HCT116 (cell line): ENCODE results near the gene BRSK2. TPM values are rescaled to one million over a fixed set of nuclear protein-coding genes. Genes with fewer than 3 reads are reported as not detected.

Experiments used
- ATAC-seq: fragments of 200-7000 bp; cut with Tn5 transposase; 2 replicates; pipeline ENCODE4 v1.9.1; 2020; ENCODE audit warnings: mild to moderate bottlenecking, moderate library complexity
- BruUV-seq: library from RNA; stranded (reverse); fragments of 400-500 nt; replicated peaks from 2 replicates; lab custom pipeline; 2021; lab: Mats Ljungman, UMichigan
- CTCF ChIA-PET: fragments of 300-600 bp; sonication (Branson Sonifier 250); formaldehyde crosslinking; loops from one replicate; lab custom pipeline; 2021; ENCODE audit warnings: antibody characterized with exemption; lab: Charles Lee
- POLR2A ChIA-PET: fragments of 300-600, 350-600 bp; sonication (Branson Sonifier 250); formaldehyde crosslinking; loops from one replicate; lab custom pipeline; 2021; ENCODE audit warnings: antibody characterized with exemption; lab: Charles Lee
- RAD21 ChIA-PET, 2 experiments: fragments of 300-600 bp; sonication (Branson Sonifier 250); formaldehyde crosslinking; loops; one replicate each; lab custom pipeline; 2023; ENCODE audit warnings: low total read pairs in 2 of 2; ENCODE audit not compliant: uncharacterized antibody in 2 of 2, unreplicated experiment in 2 of 2, low non-redundant PET in 1 of 2; lab: Charles Lee
- DNase-seq: peaks from one replicate; pipeline ENCODE4 v3.0.0-alpha.2; 2010; ENCODE audit warnings: low read depth, low spot score
- H2AFZ ChIP-seq: fragments of 200-600 bp; shearing (Covaris generic), sonication (generic); 2 replicates; pipeline ENCODE4 v1.6.1; 2017; ENCODE audit warnings: low read depth, mixed run types, mixed read lengths, antibody characterized with exemption, low read length; ENCODE audit not compliant: poor library complexity, severe bottlenecking
- H3K27ac ChIP-seq: 2 replicates; pipeline ENCODE4 v1.5.1; 2012; ENCODE audit warnings: low read depth, low read length
- H3K27me3 ChIP-seq: fragments of 200-600 bp; sonication (generic); 2 replicates; pipeline ENCODE4 v1.6.1; 2016; ENCODE audit warnings: mixed run types, low read length, mixed read lengths; ENCODE audit not compliant: insufficient read depth
- H3K36me3 ChIP-seq, 2 experiments: fragments of 200-500 bp in 1 of 2; fragments of 200-600 bp in 1 of 2; sonication (Bioruptor generic) in 1 of 2; sonication (generic) in 1 of 2; 2 replicates each; pipeline versions ENCODE4 v1.5.1 to v1.6.1; 2014 to 2016; ENCODE audit warnings: low read length in 2 of 2, inconsistent platforms in 1 of 2, mixed read lengths in 1 of 2, mixed run types in 1 of 2; ENCODE audit not compliant: insufficient read depth in 2 of 2, control insufficient read depth in 1 of 2
- H3K4me1 ChIP-seq, 2 experiments: fragments of 200-600 bp in 1 of 2; sonication (generic) in 1 of 2; 2 replicates each; pipeline versions ENCODE4 v1.5.1 to v1.6.1; 2012 to 2017; ENCODE audit warnings: low read length in 2 of 2, inconsistent platforms in 1 of 2, mild to moderate bottlenecking in 1 of 2, mixed read lengths in 1 of 2, mixed run types in 1 of 2, moderate library complexity in 1 of 2; ENCODE audit not compliant: insufficient read depth in 2 of 2, control insufficient read depth in 1 of 2
- H3K4me2 ChIP-seq: fragments of 200-600 bp; sonication (generic); 2 replicates; pipeline ENCODE4 v1.6.1; 2017; ENCODE audit warnings: mixed run types, low read length, mixed read lengths
- H3K4me3 ChIP-seq, 2 experiments: fragments of 200-600 bp in 1 of 2; sonication (generic) in 1 of 2; replicated peaks in 1 of 2; 2 replicates each; pipeline ENCODE4 v1.5.1; 2011 to 2016; ENCODE audit warnings: low read length in 2 of 2, control low read depth in 1 of 2, low read depth in 1 of 2, mild to moderate bottlenecking in 1 of 2, mixed read lengths in 1 of 2, mixed run types in 1 of 2
- H3K79me2 ChIP-seq: fragments of 200-600 bp; sonication (generic); 2 replicates; pipeline ENCODE4 v1.6.1; 2017; ENCODE audit warnings: mild to moderate bottlenecking, mixed run types, low read length, moderate library complexity, mixed read lengths; ENCODE audit not compliant: insufficient read depth
- H3K9ac ChIP-seq: fragments of 200-600 bp; sonication (generic); 2 replicates; pipeline ENCODE4 v1.6.1; 2016; ENCODE audit warnings: low read length, mixed read lengths
- H3K9me2 ChIP-seq: fragments of 200-600 bp; sonication (generic), shearing (Covaris generic); 2 replicates; pipeline ENCODE4 v1.6.1; 2017; ENCODE audit warnings: mixed run types, mild to moderate bottlenecking, moderate library complexity; ENCODE audit not compliant: insufficient read depth
- H3K9me3 ChIP-seq, 2 experiments: fragments of 200-500 bp in 1 of 2; fragments of 200-600 bp in 1 of 2; sonication (Bioruptor generic) in 1 of 2; sonication (generic) in 1 of 2; 2 replicates each; pipeline ENCODE4 v1.6.1; 2014 to 2017; ENCODE audit warnings: low read length in 2 of 2, mixed read lengths in 2 of 2, inconsistent platforms in 1 of 2, low read depth in 1 of 2, mild to moderate bottlenecking in 1 of 2, mixed run types in 1 of 2, moderate library complexity in 1 of 2; ENCODE audit not compliant: control insufficient read depth in 1 of 2, insufficient read depth in 1 of 2
- H4K20me1 ChIP-seq: fragments of 200-600 bp; sonication (generic), shearing (Covaris generic); 2 replicates; pipeline ENCODE4 v1.6.1; 2017; ENCODE audit warnings: mixed run types, mild to moderate bottlenecking, moderate library complexity; ENCODE audit not compliant: insufficient read depth
- ATF3 ChIP-seq: IDR thresholded peaks from 2 replicates; pipeline ENCODE4 v1.6.1; 2012
- CEBPB ChIP-seq: IDR thresholded peaks from 2 replicates; pipeline ENCODE4 v1.6.1; 2012; ENCODE audit warnings: low read depth
- CTCF ChIP-seq, 3 experiments: fragments of 200-600 bp in 1 of 3; sonication (generic) in 1 of 3; IDR thresholded peaks in 2 of 3; conservative IDR thresholded peaks in 1 of 3; 2 replicates each; pipeline ENCODE4 v1.5.1; 2012 to 2017; ENCODE audit warnings: low read depth in 2 of 3, low read length in 2 of 3, antibody characterized with exemption in 1 of 3, borderline replicate concordance in 1 of 3, control low read depth in 1 of 3, mild to moderate bottlenecking in 1 of 3, mixed read lengths in 1 of 3, mixed run types in 1 of 3, moderate library complexity in 1 of 3; ENCODE audit not compliant: insufficient read depth in 1 of 3
- EZH2 ChIP-seq: fragments of 200-600 bp; sonication (generic); IDR thresholded peaks from 2 replicates; pipeline ENCODE4 v1.6.1; 2017; ENCODE audit warnings: antibody characterized with exemption, mixed run types
- POLR2A ChIP-seq: IDR thresholded peaks from 2 replicates; pipeline ENCODE4 v1.7.0; 2011; ENCODE audit warnings: borderline replicate concordance; ENCODE audit not compliant: insufficient read depth, insufficient read length; ENCODE audit errors: extremely low read depth
- REST ChIP-seq: IDR thresholded peaks from 2 replicates; pipeline ENCODE4 v1.6.1; 2012; ENCODE audit warnings: low read depth
- SRF ChIP-seq: IDR thresholded peaks from 2 replicates; pipeline ENCODE4 v1.6.1; 2012; ENCODE audit warnings: low read depth
- TCF7L2 ChIP-seq: IDR thresholded peaks from 2 replicates; pipeline ENCODE4 v1.7.0; 2011; ENCODE audit warnings: borderline replicate concordance, inconsistent platforms; ENCODE audit not compliant: insufficient read depth, insufficient read length; ENCODE audit errors: extremely low read depth
- ZFX ChIP-seq: fragments of 450-650 bp; IDR thresholded peaks from 2 replicates; pipeline ENCODE4 v1.6.1; 2017
- intact Hi-C: fragments of 100-400 bp; cut with micrococcal nuclease; formaldehyde crosslinking; loops from 2 replicates; pipeline ENCODE4 v1.10.0; 2022
- total RNA-seq: library from RNA; stranded (reverse); gene quantifications from one replicate; pipeline ENCODE4 v1.2.1, GENCODE V29; 2021; ENCODE audit not compliant: unreplicated experiment
- TF ChIP-seq, protein P1 (sequence below): IDR thresholded peaks from 2 replicates; pipeline ENCODE4 v1.6.1; 2011; ENCODE audit warnings: mild to moderate bottlenecking, low read length, moderate library complexity; ENCODE audit not compliant: insufficient replicate concordance; ENCODE audit errors: extremely low read depth

The BRSK2 gene
- total RNA-seq, 1 experiment from 2014 or later = 14.0 TPM

- TF ChIP-seq REST (no peak), ATF3 (no peak), CEBPB (no peak), SRF (no peak), POLR2A (no peak)
These were observed 68.1 kb downstream of the BRSK2 start (continued) for GRCh38 chr11:1457856-1458255.

DNA sequence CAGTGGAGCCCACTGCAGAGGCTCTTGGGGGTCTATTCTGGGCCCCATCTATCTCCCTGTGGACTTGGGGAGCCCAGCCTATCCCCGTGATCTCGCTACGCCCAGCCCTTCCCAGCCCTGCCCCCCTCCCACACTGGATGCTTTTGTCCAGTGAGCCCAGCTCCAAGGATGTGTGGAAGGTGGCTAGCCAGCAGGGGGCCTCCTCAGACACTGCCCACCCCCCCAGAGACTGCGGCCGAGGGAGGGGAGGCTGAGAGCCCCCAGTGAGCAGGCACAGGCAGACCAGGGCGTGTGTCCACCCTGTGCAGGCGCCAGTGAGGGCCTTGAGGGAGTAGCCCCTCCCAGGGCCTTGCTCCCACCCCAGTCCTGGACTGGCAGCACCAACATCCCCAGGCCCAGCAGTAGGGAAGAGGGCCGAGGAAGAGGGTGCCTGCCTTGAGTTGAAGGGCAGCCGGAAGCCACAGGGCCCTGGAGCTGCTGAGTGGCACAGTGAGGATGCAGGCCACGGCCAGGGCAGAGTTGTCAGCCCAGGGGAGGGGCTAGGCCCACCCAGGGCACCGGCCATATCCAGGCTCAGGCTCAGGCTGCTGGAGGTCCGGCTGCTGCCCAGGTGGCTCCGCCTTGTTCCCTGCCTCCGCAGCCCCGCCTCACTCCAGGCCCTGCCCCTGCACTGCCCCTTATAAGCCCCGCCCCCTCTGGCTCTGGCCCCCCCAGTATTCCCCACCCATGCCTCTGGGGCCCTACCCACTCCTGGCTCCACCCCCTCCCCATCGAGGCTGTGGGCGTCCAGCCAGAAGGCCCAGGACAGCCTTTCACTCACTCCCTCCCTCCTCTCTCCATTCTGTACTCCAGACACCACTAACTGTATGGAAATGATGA, 68.8 kb downstream of the BRSK2 start:
- no peaks in the 10 kb centered on the region for H3K79me2 ChIP-seq
- POLR2A ChIA-PET = no interaction called here
- ATAC-seq (peak; percentile 77), DNase-seq (no peak)
- H3K9me2 ChIP-seq = no peaks in the 10 kb centered on the region
- no peaks in the 10 kb centered on the region for H3K27me3 ChIP-seq
- H3K4me1 ChIP-seq = peaks cover 3 to 7% of the 10 kb centered on the region in 2 experiments; a peak in 3 of 4 replicates
- H3K9me3 ChIP-seq = no peaks in the 10 kb centered on the region
- H4K20me1 ChIP-seq = no peaks in the 10 kb centered on the region
- RAD21 ChIA-PET = no interaction called here
- intact Hi-C loops = no loop called here
- no peak for TF ChIP-seq ZFX
- TF ChIP-seq TCF7L2 = no peak
- TF ChIP-seq, protein P1, sequence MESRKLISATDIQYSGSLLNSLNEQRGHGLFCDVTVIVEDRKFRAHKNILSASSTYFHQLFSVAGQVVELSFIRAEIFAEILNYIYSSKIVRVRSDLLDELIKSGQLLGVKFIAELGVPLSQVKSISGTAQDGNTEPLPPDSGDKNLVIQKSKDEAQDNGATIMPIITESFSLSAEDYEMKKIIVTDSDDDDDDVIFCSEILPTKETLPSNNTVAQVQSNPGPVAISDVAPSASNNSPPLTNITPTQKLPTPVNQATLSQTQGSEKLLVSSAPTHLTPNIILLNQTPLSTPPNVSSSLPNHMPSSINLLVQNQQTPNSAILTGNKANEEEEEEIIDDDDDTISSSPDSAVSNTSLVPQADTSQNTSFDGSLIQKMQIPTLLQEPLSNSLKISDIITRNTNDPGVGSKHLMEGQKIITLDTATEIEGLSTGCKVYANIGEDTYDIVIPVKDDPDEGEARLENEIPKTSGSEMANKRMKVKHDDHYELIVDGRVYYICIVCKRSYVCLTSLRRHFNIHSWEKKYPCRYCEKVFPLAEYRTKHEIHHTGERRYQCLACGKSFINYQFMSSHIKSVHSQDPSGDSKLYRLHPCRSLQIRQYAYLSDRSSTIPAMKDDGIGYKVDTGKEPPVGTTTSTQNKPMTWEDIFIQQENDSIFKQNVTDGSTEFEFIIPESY = no peak
- no peak for TF ChIP-seq EZH2
- TF ChIP-seq CTCF (IDR thresholded peaks at IDR 0.05 in 2 of 3, conservative IDR thresholded peaks at IDR 0.05 in 1 of 3; ENCODE audit: borderline replicate concordance in 1 of 3, insufficient read depth in 1 of 3, low read depth in 2 of 3, low read length in 2 of 3) = peak in 2 of 3 experiments; percentile 32 to 41; a peak in 3 of 6 replicates
- H3K4me2 ChIP-seq = no peak overlapping the region
- no peak overlapping the region for H3K9ac ChIP-seq
- no peaks in the 10 kb centered on the region for H3K36me3 ChIP-seq
- H2AFZ ChIP-seq = no peak overlapping the region
- H3K27ac ChIP-seq = no peak overlapping the region; the same call in 1 of the 2 replicates
- CTCF ChIA-PET = no interaction called here
- BruUV-seq = no TSS peak
- no peak overlapping the region for H3K4me3 ChIP-seq
